Urinary bladder (tissue), 4 donors: Measurements from ENCODE around the gene CHST15. TPM values are rescaled to one million over a fixed set of nuclear protein-coding genes. Genes with fewer than 3 reads are reported as not detected.
"Not testable (repeated sequence)": the region's sequence is repeated elsewhere in the genome, so short reads cannot be mapped to it uniquely, and the experiment has no call there.

ENCODE experiments used
- DNase-seq: peaks from one replicate; pipeline ENCODE4 v3.0.0-alpha.2; 2015; ENCODE audit errors: extremely low spot score
- H3K27ac ChIP-seq: one replicate; pipeline ENCODE4 v1.5.1; 2013; ENCODE audit warnings: low read depth, mild to moderate bottlenecking, moderate library complexity
- H3K36me3 ChIP-seq: one replicate; pipeline ENCODE4 v1.6.1; 2013; ENCODE audit warnings: mild to moderate bottlenecking, moderate library complexity; ENCODE audit not compliant: insufficient read depth
- H3K4me1 ChIP-seq: one replicate; pipeline ENCODE4 v1.6.1; 2013; ENCODE audit warnings: mild to moderate bottlenecking, moderate library complexity; ENCODE audit not compliant: insufficient read depth
- H3K4me3 ChIP-seq: one replicate; pipeline ENCODE4 v1.5.1; 2013; ENCODE audit warnings: low read depth, low read length
- WGBS: extraction: QIAGEN DNeasy Blood & Tissue Kit; methylation state at CpG from one replicate; pipeline ENCODE4 v1.1.7; 2013; 5-methylcytosine and 5-hydroxymethylcytosine counted together
- polyA plus RNA-seq: library from polyadenylated mRNA; stranded (reverse); fragments of 200-250 nt; gene quantifications from one replicate; pipeline ENCODE4 v1.2.3, GENCODE V29; 2013
- total RNA-seq: library from RNA; depleted of rRNA; stranded (reverse); fragments of >200 nt; gene quantifications from one replicate; pipeline ENCODE4 v1.2.3, GENCODE V29; 2014
- donor health status: healthy with polysubstance abuse.
- donor health status: healthy.

CHST15 gene
- total and polyA plus RNA-seq, 2 donors = 7.8 to 17.8 TPM

DNA sequence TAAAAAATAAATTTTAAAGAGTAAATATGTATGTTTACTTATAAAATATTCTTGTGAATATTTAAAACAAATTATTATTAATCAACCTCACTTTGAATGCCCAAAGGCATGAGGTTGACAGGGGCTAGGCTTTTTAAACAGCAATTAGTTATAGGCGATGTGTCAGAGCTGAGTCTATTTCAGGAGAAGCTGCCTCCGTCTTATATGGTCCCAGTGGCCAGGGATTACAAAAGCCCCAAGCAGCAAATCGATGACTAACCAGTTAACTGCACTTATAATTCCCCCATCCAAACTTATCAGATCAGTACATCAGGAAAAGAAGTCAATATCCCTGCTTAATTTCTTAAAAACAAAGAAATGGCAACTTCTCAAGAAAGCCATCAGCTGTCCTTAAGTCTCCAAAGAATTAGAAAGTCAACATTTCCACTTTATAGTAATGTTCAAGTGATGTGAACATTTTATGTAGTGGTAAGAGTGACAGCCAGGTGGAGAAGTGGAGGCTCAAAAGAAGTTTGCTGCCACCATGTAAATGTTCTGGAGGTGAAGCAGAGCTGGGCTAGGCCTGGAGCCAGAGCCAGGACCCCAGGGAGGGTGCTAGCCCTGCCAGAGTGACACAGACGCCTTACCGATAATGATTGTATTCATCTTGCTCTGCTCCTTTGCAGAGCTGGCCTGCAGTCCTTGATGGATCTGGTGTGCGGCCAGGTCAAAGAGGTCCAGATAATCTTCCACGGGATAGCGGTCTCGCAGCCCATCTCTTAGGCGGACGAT is 51.5 kb downstream of the CHST15 start:
- DNase-seq = no peak
- Histone ChIP-seq H3K4me3 (no peak overlapping the region), H3K27ac (no peak overlapping the region), H3K4me1 (no peaks in the 10 kb centered on the region), H3K36me3 (no peaks in the 10 kb centered on the region)
- WGBS = 90% methylated on average over 11 of the region's 11 CpGs

DNA sequence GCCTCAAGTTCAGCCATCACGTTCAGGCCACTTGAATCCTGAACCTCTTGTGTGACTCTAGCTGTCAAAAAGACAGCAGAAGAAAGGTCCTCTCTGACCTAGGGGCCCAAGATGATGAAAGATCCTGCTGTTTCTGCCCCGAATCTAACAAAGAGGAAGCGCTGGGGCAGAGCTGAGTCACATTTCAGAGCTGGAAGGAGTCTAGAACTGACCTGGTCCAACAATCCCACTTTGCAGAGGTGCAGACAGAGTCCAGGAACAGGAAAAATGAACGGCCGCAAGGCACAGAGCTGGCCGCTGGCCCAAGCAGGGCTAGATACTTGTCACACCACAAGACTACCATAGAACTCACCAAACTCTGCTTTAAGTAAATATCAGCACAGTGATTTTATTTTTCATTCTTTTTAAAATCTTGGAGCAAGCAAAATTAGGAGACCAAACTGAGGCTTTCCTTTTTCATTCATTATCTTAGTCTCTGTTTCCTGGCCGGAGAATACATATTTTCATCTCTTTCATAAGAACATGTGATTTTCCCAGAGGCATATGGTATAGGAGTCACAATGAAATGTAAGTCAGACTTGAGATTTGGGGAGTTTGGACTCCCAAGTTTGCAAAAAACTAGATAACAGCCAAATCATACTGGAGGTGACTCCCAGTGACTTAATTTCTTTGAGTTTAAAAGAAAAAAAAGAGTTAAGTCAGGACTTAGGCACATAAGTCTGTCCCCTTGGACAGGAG is 52.8 kb downstream of the CHST15 start:
- H3K4me1 ChIP-seq = no peaks in the 10 kb centered on the region
- DNase-seq = no peak
- no peaks in the 10 kb centered on the region for H3K36me3 ChIP-seq
- 76% methylated on average over 7 of the region's 7 CpGs for WGBS
- H3K4me3 ChIP-seq = no peak overlapping the region
- no peak overlapping the region for H3K27ac ChIP-seq

GRCh38 chr10:124039483-124040013 is 53.9 kb downstream of the CHST15 start:
- H3K36me3 ChIP-seq = no peaks in the 10 kb centered on the region
- no peaks in the 10 kb centered on the region for H3K4me1 ChIP-seq
- H3K4me3 ChIP-seq = no peak overlapping the region
- no peak overlapping the region for H3K27ac ChIP-seq
- WGBS = 77% methylated on average over 11 of the region's 11 CpGs
- no peak for DNase-seq

GRCh38 chr10:124037784-124038183 is 55.6 kb downstream of the CHST15 start:
- no peak for DNase-seq
- 75% methylated on average over 8 of the region's 8 CpGs for WGBS
- H3K4me3 ChIP-seq = no peak overlapping the region
- no peaks in the 10 kb centered on the region for H3K4me1 ChIP-seq
- no peaks in the 10 kb centered on the region for H3K36me3 ChIP-seq
- no peak overlapping the region for H3K27ac ChIP-seq

DNA sequence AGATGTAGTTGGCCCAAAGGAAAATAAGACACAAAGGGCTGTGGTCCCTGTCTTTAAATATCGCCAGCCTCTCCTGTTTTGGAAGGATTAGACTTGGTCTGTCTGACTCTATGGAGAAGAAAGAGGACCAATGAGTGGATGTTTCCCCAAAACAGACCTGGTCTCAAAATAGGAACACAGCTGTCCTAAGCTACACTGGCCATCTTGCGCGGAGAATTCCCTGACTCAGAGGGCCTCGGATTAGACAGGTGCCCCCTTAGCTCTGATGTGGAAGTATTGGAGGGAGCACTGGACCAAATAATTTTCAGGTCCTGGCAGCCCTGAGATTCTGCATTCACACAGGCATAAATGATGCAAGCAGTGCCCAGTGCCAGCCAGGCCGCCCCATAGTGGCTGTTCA is 56.1 kb downstream of the CHST15 start:
- Histone ChIP-seq H3K27ac (no peak overlapping the region), H3K4me1 (no peaks in the 10 kb centered on the region), H3K36me3 (no peaks in the 10 kb centered on the region), H3K4me3 (no peak overlapping the region)
- no peak for DNase-seq
- WGBS = 94% methylated on average over 5 of the region's 5 CpGs

DNA sequence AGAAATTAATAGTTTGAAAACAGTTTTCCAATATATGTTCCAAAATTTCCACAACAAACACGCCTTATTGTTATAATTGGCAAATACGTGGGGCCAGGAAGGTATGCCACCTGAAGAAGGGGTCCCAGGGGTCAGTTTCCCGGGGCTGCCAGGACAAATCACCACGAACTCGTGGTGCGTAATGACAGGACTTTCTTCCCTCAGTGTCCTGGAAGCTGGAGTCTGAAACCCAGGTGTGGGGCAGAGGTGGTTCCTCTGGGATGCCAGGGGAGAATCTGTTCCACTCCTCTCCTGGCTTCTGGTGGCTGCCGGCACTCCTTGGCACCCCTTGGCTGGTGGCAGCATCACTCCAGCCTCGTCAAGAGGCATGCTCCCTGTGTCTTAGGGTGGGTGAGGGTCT is 56.7 kb downstream of the CHST15 start:
- Histone ChIP-seq H3K36me3 (no peaks in the 10 kb centered on the region), H3K4me1 (no peaks in the 10 kb centered on the region), H3K4me3 (no peak overlapping the region), H3K27ac (no peak overlapping the region)
- DNase-seq = no peak
- WGBS = 96% methylated on average over 8 of the region's 8 CpGs

GRCh38 chr10:124035928-124036558 is 57.4 kb downstream of the CHST15 start:
- no peak for DNase-seq
- WGBS = 69% methylated on average over 21 of the region's 21 CpGs
- H3K4me3 ChIP-seq = no peak overlapping the region
- H3K4me1 ChIP-seq = no peaks in the 10 kb centered on the region
- H3K36me3 ChIP-seq = no peaks in the 10 kb centered on the region
- no peak overlapping the region for H3K27ac ChIP-seq

DNA sequence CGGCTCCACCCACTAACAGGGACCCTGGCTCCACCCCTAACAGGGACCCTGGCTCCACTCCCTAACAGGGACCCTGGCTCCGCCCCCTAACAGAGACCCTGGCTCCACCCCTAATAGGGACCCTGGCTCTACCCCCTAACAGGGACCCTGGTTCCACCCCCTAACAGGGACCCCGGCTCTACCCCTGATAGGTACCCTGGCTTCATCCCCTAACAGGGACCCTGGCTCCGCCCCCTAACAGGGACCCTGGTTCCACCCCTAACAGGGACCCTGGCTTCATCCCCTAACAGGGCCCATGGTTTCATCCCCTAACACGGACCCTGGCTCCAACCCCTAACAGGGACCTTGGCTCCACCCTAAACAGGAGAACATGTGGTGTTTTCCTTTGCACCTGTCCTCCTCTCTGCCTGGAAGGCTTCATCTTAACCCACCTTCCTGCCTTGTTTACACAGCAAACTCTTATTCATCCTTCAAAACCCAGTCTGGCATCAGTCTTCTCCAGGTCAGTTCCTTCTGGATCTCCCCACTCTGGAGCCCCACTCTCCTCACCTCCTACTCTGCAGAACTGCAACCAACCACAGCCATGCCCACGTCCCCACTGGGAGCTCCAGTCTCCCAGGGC is 58.0 kb downstream of the CHST15 start:
- no peak for DNase-seq
- no peaks in the 10 kb centered on the region for H3K36me3 ChIP-seq
- no peaks in the 10 kb centered on the region for H3K4me1 ChIP-seq
- WGBS = 93% methylated on average over 6 of the region's 6 CpGs
- no peak overlapping the region for H3K4me3 ChIP-seq
- no peak overlapping the region for H3K27ac ChIP-seq

GRCh38 chr10:124034576-124035305 is 58.7 kb downstream of the CHST15 start:
- not testable (repeated sequence) for DNase-seq, H3K4me1 ChIP-seq, H3K4me3 ChIP-seq, H3K27ac ChIP-seq, H3K36me3 ChIP-seq
- 80% methylated on average over 25 of the region's 25 CpGs for WGBS

DNA sequence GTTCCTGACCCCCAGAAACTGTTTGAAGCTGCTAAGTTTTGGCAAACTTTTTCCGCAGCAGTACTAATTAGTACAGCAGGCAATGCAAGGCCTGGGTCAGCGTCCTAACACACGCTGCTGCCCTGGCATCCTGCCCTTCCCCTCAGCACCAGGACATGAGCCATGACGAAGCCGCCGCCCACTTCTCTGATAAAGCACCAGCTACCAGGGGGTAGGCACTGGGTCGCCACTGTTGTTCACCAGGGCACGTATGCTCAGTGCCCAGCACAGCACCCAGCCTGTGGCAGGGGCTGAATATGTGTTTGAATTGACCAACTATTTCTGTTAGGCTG is 59.5 kb downstream of the CHST15 start:
- Histone ChIP-seq H3K4me3 (no peak overlapping the region), H3K27ac (no peak overlapping the region), H3K36me3 (no peaks in the 10 kb centered on the region), H3K4me1 (no peaks in the 10 kb centered on the region)
- 74% methylated on average over 8 of the region's 8 CpGs for WGBS
- DNase-seq = no peak

DNA sequence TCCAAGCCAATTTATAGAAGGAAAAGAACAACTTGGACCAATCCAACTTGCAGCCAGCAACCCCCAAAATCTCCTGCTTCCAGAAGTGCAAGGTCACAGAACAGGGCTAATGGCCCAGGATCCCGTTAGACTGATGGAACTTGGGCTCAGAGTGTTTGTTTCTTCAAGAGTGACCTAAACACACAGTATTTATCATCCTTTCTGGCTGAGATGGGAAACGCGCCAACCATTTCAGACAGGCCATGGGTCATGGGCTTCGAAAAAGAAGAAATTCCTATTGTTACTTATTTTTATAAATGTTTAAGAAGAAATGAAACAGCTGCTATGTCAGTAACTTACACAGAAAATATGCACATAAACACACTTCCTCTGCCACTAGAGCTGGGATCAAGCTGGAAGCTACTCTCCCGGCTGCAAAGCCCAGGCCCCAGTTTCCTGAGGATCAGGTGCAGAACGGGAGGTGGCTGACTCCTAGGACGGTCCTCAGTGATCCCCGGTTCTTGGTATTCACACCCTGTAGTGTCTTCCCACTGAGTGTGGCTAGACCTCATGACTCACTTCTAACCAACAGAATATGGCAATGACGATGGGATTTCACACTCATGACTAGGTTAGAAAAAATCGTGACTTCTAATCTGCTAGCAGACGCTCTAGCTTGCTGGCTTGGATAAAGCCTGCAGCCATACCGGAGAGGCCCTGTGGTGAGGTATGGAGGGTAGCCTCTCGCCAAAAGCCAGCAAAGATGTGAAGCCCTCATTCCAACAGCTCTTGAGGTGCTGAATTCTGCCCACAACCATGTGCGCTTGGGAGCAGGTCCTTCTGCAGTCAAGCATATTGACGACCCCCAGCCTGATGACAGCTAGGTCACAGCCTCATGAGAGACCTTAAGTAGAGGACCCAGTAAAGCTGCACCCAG is 60.2 kb downstream of the CHST15 start:
- Histone ChIP-seq H3K36me3 (no peaks in the 10 kb centered on the region), H3K27ac (no peak overlapping the region), H3K4me3 (no peak overlapping the region), H3K4me1 (no peaks in the 10 kb centered on the region)
- peak; percentile 58 for DNase-seq
- 54% methylated on average over 15 of the region's 15 CpGs for WGBS

- 64% methylated on average over 8 of the region's 8 CpGs for WGBS
- Histone ChIP-seq H3K4me1 (no peaks in the 10 kb centered on the region), H3K27ac (no peak overlapping the region), H3K4me3 (no peak overlapping the region), H3K36me3 (no peaks in the 10 kb centered on the region)
- no peak for DNase-seq
These were observed 61.1 kb downstream of the CHST15 start for GRCh38 chr10:124032087-124032935.
